Ishikawa (cell line): ENCODE data around the gene ETV3.

ENCODE experiments used
- CEBPB ChIP-seq: IDR thresholded peaks from 2 replicates; pipeline ENCODE4 v1.6.1; 2012
- EP300 ChIP-seq: IDR thresholded peaks from 2 replicates; pipeline ENCODE4 v1.6.1; 2012; ENCODE audit warnings: borderline replicate concordance
- NFIC ChIP-seq: IDR thresholded peaks from 2 replicates; pipeline ENCODE4 v1.6.1; 2012
- RAD21 ChIP-seq: IDR thresholded peaks from 2 replicates; pipeline ENCODE4 v1.6.1; 2012; ENCODE audit warnings: low read depth
- TAF1 ChIP-seq: IDR thresholded peaks from 2 replicates; pipeline ENCODE4 v1.6.1; 2012; ENCODE audit warnings: low read depth, mild to moderate bottlenecking
- YY1 ChIP-seq: IDR thresholded peaks from 2 replicates; pipeline ENCODE4 v1.6.1; 2012; ENCODE audit warnings: low read depth
- ZBTB7A ChIP-seq: IDR thresholded peaks from 2 replicates; pipeline ENCODE4 v1.6.1; 2012; ENCODE audit warnings: low read depth
- TF ChIP-seq, protein P1 (sequence below): IDR thresholded peaks from 2 replicates; pipeline ENCODE4 v1.6.1; 2012; ENCODE audit warnings: low read depth, mild to moderate bottlenecking

DNA sequence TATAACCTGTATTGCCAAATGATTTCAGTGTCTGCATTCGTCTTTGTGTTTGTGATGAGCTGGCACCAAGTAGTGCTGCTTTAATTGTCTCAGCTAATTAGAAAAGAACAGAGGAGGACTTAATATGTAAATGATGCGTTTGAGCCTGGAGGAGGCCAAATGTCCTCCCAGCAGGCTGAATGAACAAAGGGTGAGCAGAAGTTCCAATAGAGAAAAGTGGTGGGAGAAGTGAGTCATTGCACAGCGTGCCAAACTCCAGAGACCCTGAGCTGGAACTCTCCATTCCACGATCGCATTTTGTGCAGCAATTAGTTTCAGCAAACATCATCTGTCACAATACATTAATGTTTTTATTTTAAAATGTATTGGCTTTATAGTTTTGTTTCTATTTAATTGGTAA lies 56.5 kb downstream of the ETV3 start:
- TF ChIP-seq EP300 (no peak), YY1 (no peak), CEBPB (no peak), TAF1 (no peak), RAD21 (no peak), ZBTB7A (no peak), NFIC (no peak)
- TF ChIP-seq, protein P1, sequence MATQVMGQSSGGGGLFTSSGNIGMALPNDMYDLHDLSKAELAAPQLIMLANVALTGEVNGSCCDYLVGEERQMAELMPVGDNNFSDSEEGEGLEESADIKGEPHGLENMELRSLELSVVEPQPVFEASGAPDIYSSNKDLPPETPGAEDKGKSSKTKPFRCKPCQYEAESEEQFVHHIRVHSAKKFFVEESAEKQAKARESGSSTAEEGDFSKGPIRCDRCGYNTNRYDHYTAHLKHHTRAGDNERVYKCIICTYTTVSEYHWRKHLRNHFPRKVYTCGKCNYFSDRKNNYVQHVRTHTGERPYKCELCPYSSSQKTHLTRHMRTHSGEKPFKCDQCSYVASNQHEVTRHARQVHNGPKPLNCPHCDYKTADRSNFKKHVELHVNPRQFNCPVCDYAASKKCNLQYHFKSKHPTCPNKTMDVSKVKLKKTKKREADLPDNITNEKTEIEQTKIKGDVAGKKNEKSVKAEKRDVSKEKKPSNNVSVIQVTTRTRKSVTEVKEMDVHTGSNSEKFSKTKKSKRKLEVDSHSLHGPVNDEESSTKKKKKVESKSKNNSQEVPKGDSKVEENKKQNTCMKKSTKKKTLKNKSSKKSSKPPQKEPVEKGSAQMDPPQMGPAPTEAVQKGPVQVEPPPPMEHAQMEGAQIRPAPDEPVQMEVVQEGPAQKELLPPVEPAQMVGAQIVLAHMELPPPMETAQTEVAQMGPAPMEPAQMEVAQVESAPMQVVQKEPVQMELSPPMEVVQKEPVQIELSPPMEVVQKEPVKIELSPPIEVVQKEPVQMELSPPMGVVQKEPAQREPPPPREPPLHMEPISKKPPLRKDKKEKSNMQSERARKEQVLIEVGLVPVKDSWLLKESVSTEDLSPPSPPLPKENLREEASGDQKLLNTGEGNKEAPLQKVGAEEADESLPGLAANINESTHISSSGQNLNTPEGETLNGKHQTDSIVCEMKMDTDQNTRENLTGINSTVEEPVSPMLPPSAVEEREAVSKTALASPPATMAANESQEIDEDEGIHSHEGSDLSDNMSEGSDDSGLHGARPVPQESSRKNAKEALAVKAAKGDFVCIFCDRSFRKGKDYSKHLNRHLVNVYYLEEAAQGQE, result no peak
